Neural cell (in vitro differentiated cells): ENCODE measurements around the gene LRRC42. TPM values are rescaled to one million over a fixed set of nuclear protein-coding genes. Genes with fewer than 3 reads are reported as not detected.

Source experiments
- H2AFZ ChIP-seq: fragments of 200-600, 300-800 bp; sonication (generic), shearing (Covaris generic); 2 replicates; pipeline ENCODE4 v1.6.0; 2014; ENCODE audit warnings: low read depth, mild to moderate bottlenecking, antibody characterized with exemption, low read length, moderate library complexity
- H3F3A ChIP-seq: fragments of 200-600 bp; shearing (Covaris generic); 2 replicates; pipeline ENCODE4 v1.6.1; 2016; ENCODE audit warnings: mild to moderate bottlenecking, moderate library complexity, mixed read lengths, antibody characterized with exemption, low read length; ENCODE audit not compliant: insufficient read depth, poor library complexity, severe bottlenecking
- H3K27ac ChIP-seq: fragments of 200-600, 300-800 bp; sonication (generic), shearing (Covaris generic); 2 replicates; pipeline ENCODE4 v1.5.1; 2014; ENCODE audit warnings: mild to moderate bottlenecking, low read length, moderate library complexity
- H3K27me3 ChIP-seq: fragments of 300-800, 200-600 bp; sonication (generic), shearing (Covaris generic); 2 replicates; pipeline ENCODE4 v1.6.0; 2014; ENCODE audit warnings: mild to moderate bottlenecking, low read depth, low read length, moderate library complexity; ENCODE audit not compliant: insufficient read depth
- H3K36me3 ChIP-seq: fragments of 300-800, 200-600 bp; sonication (generic), shearing (Covaris generic); 2 replicates; pipeline ENCODE4 v1.5.1; 2014; ENCODE audit warnings: mild to moderate bottlenecking, antibody characterized with exemption, low read length, moderate library complexity; ENCODE audit not compliant: insufficient read depth
- H3K4me2 ChIP-seq: fragments of 300-800, 200-600 bp; sonication (generic), shearing (Covaris generic); 2 replicates; pipeline ENCODE4 v1.6.0; 2014; ENCODE audit warnings: mild to moderate bottlenecking, low read length
- H3K4me3 ChIP-seq: fragments of 300-800, 200-600 bp; sonication (generic), shearing (Covaris generic); 2 replicates; pipeline ENCODE4 v1.5.1; 2014; ENCODE audit warnings: mild to moderate bottlenecking, low read length, moderate library complexity
- H3K79me2 ChIP-seq: fragments of 200-600 bp; shearing (Covaris generic); replicated peaks from 2 replicates; pipeline ENCODE4 v1.6.0; 2014; ENCODE audit warnings: mild to moderate bottlenecking, low read length, moderate library complexity; ENCODE audit not compliant: insufficient read depth
- H3K9ac ChIP-seq: fragments of 300-800, 200-600 bp; sonication (generic), shearing (Covaris generic); 2 replicates; pipeline ENCODE4 v1.6.1; 2016; ENCODE audit warnings: mild to moderate bottlenecking, low read length, mixed read lengths
- H3K9me2 ChIP-seq: fragments of 200-600 bp; shearing (Covaris generic); 2 replicates; pipeline ENCODE4 v1.6.1; 2016; ENCODE audit warnings: mild to moderate bottlenecking, low read length, mixed read lengths; ENCODE audit not compliant: insufficient read depth
- H3K9me3 ChIP-seq: fragments of 200-600, 300-800 bp; sonication (generic), shearing (Covaris generic); 2 replicates; pipeline ENCODE4 v1.6.1; 2016; ENCODE audit warnings: mild to moderate bottlenecking, mixed run types, low read length, moderate library complexity, mixed read lengths
- H4K20me1 ChIP-seq: fragments of 200-600 bp; shearing (Covaris generic); 2 replicates; pipeline ENCODE4 v1.6.1; 2016; ENCODE audit warnings: mild to moderate bottlenecking, mixed run types; ENCODE audit not compliant: insufficient read depth
- CTCF ChIP-seq: fragments of 450-650 bp; IDR thresholded peaks from 2 replicates; pipeline ENCODE4 v1.5.1; 2014; ENCODE audit warnings: antibody characterized with exemption, mild to moderate bottlenecking, moderate library complexity; ENCODE audit not compliant: poor library complexity, severe bottlenecking
- EP300 ChIP-seq: fragments of 450-650 bp; conservative IDR thresholded peaks from 2 replicates; pipeline ENCODE4 v1.6.1; 2014; ENCODE audit warnings: antibody characterized with exemption, mild to moderate bottlenecking, moderate library complexity; ENCODE audit not compliant: poor library complexity, severe bottlenecking
- EZH2 ChIP-seq: fragments of 200-600, 300-800 bp; shearing (Covaris generic), sonication (generic); IDR thresholded peaks from 2 replicates; pipeline ENCODE4 v1.6.1; 2014; ENCODE audit warnings: antibody characterized with exemption, low read length, borderline replicate concordance, mild to moderate bottlenecking; ENCODE audit not compliant: insufficient read depth, poor library complexity, severe bottlenecking
- MXI1 ChIP-seq: fragments of 450-650 bp; conservative IDR thresholded peaks from 2 replicates; pipeline ENCODE4 v1.6.1; 2014; ENCODE audit warnings: antibody characterized with exemption, mild to moderate bottlenecking; ENCODE audit not compliant: poor library complexity, severe bottlenecking
- POLR2AphosphoS5 ChIP-seq: IDR thresholded peaks from 2 replicates; pipeline ENCODE4 v1.6.1; 2012
- RAD21 ChIP-seq: fragments of 450-650 bp; conservative IDR thresholded peaks from 2 replicates; pipeline ENCODE4 v1.6.1; 2014; ENCODE audit warnings: antibody characterized with exemption, mild to moderate bottlenecking, moderate library complexity
- REST ChIP-seq: IDR thresholded peaks from 2 replicates; pipeline ENCODE4 v1.6.1; 2012; ENCODE audit warnings: borderline replicate concordance
- SMC3 ChIP-seq: fragments of 450-650 bp; conservative IDR thresholded peaks from 2 replicates; pipeline ENCODE4 v1.6.1; 2014; ENCODE audit warnings: antibody characterized with exemption, mild to moderate bottlenecking, moderate library complexity; ENCODE audit not compliant: poor library complexity
- TAF1 ChIP-seq: IDR thresholded peaks from 2 replicates; pipeline ENCODE4 v1.6.1; 2012; ENCODE audit warnings: low read depth
- polyA plus RNA-seq: library from polyadenylated mRNA; depleted of rRNA; stranded (reverse); fragments of >200 nt; gene quantifications from 2 replicates; pipeline ENCODE4 v1.2.3, GENCODE V29; 2014

Gene LRRC42
- polyA plus RNA-seq, 1 donor from 2014 or later, result 23.9 TPM

- no peak overlapping the region for H2AFZ ChIP-seq
Measured at GRCh38 chr1:53956308-53957168, 10.4 kb downstream of the LRRC42 start.

More at GRCh38 chr1:53956308-53957168, 10.4 kb downstream of the LRRC42 start:
- no peaks in the 10 kb centered on the region for H3F3A ChIP-seq
- H3K27me3 ChIP-seq, result no peaks in the 10 kb centered on the region
- no peaks in the 10 kb centered on the region for H3K79me2 ChIP-seq
- no peak overlapping the region for H3K27ac ChIP-seq
- H3K4me3 ChIP-seq, result no peak overlapping the region
- H3K9ac ChIP-seq, result no peak overlapping the region
- H3K9me3 ChIP-seq, result no peaks in the 10 kb centered on the region
- no peaks in the 10 kb centered on the region for H4K20me1 ChIP-seq
- TF ChIP-seq TAF1 (no peak), MXI1 (no peak), EP300 (no peak), EZH2 (no peak), CTCF (no peak), POLR2AphosphoS5 (no peak), REST (no peak), SMC3 (no peak), RAD21 (no peak)
- no peak overlapping the region for H3K4me2 ChIP-seq
- H3K36me3 ChIP-seq, result no peaks in the 10 kb centered on the region
- H3K9me2 ChIP-seq, result no peaks in the 10 kb centered on the region
